GM18909 (cell line): Measurements from ENCODE around the gene B4GALT6.

Experiments used
- ATAC-seq: cut with Tn5 transposase; IDR thresholded peaks from one replicate; pipeline ENCODE4 v1.9.1; 2021; ENCODE audit warnings: mild to moderate bottlenecking; ENCODE audit not compliant: unreplicated experiment, poor library complexity

Gene B4GALT6

GRCh38 chr18:31603315-31603714 is 81.1 kb downstream of the B4GALT6 start:
- no peak for ATAC-seq

- no peak for ATAC-seq
Measured at GRCh38 chr18:31598021-31598805, 86.2 kb downstream of the B4GALT6 start.

GRCh38 chr18:31596081-31596872 is 88.1 kb downstream of the B4GALT6 start:
- no peak for ATAC-seq

GRCh38 chr18:31595121-31595771 is 89.1 kb downstream of the B4GALT6 start:
- no peak for ATAC-seq

GRCh38 chr18:31592506-31593157 is 91.7 kb downstream of the B4GALT6 start:
- ATAC-seq = no peak

GRCh38 chr18:31591628-31592027 is 92.8 kb downstream of the B4GALT6 start, which contains the start of gene TTR:
Gene TTR (plus strand): TSS chr18:31591877. CDS start chr18:31591903, 26 bp downstream.
- no peak for ATAC-seq

GRCh38 chr18:31591113-31591512 is 93.3 kb downstream of the B4GALT6 start:
- ATAC-seq = no peak

GRCh38 chr18:31590570-31590969 is 93.8 kb downstream of the B4GALT6 start:
- no peak for ATAC-seq

- ATAC-seq = no peak
Measured at GRCh38 chr18:31587529-31587928, 96.9 kb downstream of the B4GALT6 start.

GRCh38 chr18:31586616-31587015 is 97.8 kb downstream of the B4GALT6 start:
- no peak for ATAC-seq

GRCh38 chr18:31585991-31586390 is 98.4 kb downstream of the B4GALT6 start:
- no peak for ATAC-seq

GRCh38 chr18:31583185-31583854 is 101.1 kb downstream of the B4GALT6 start:
- no peak for ATAC-seq

- ATAC-seq = no peak
Measured at GRCh38 chr18:31581498-31582197, 102.7 kb downstream of the B4GALT6 start.

- ATAC-seq = no peak
Measured at GRCh38 chr18:31579375-31579774, 105.0 kb downstream of the B4GALT6 start.

GRCh38 chr18:31578126-31578525 is 106.3 kb downstream of the B4GALT6 start:
- no peak for ATAC-seq

GRCh38 chr18:31577195-31577594 is 107.2 kb downstream of the B4GALT6 start:
- peak; percentile 26 for ATAC-seq

- peak; percentile 73 for ATAC-seq
Measured at GRCh38 chr18:31576670-31577069, 107.7 kb downstream of the B4GALT6 start.

GRCh38 chr18:31575515-31576257 is 108.7 kb downstream of the B4GALT6 start:
- no peak for ATAC-seq

GRCh38 chr18:31574359-31574758 is 110.0 kb downstream of the B4GALT6 start:
- no peak for ATAC-seq
